DMS 273 treated with DMSO at 0.1 percent for 48 hours (cell line): ENCODE data around the gene PCIF1.
"Not testable (repeated sequence)": the region's sequence is repeated elsewhere in the genome, so short reads cannot be mapped to it uniquely, and the experiment has no call there.

ENCODE experiments used
- DNase-seq: peaks from one replicate; lab custom pipeline; 2025; lab: John Stamatoyannopoulos, UW

PCIF1 gene

GRCh38 chr20:45967551-45968080, 33.1 kb downstream of the PCIF1 start:
- no peak for DNase-seq

- no peak for DNase-seq
Observed at GRCh38 chr20:45968081-45968671, 33.7 kb downstream of the PCIF1 start.

GRCh38 chr20:45968801-45969711, 34.6 kb downstream of the PCIF1 start:
- DNase-seq = no peak

GRCh38 chr20:45969712-45970634, 35.5 kb downstream of the PCIF1 start:
- peak; percentile 52 for DNase-seq

- no peak for DNase-seq
Observed at GRCh38 chr20:45970646-45971424, 36.4 kb downstream of the PCIF1 start.

GRCh38 chr20:45971425-45971674, 36.9 kb downstream of the PCIF1 start:
- DNase-seq = no peak

GRCh38 chr20:45971675-45972499, 37.4 kb downstream of the PCIF1 start, which contains the start of gene ZNF335:
Gene ZNF335 (minus strand): TSS chr20:45972203. CDS start chr20:45971410, 793 bp downstream.
- peak; percentile 91 for DNase-seq

GRCh38 chr20:45972500-45973183, 38.2 kb downstream of the PCIF1 start:
- no peak for DNase-seq

GRCh38 chr20:45974896-45975565, 40.5 kb downstream of the PCIF1 start:
- no peak for DNase-seq

GRCh38 chr20:45975686-45976085, 41.2 kb downstream of the PCIF1 start:
- no peak for DNase-seq

- DNase-seq = no peak
Observed at GRCh38 chr20:45976086-45976485, 41.6 kb downstream of the PCIF1 start.

- no peak for DNase-seq
Observed at GRCh38 chr20:45981261-45981660, 46.8 kb downstream of the PCIF1 start.

GRCh38 chr20:45983279-45983743, 48.8 kb downstream of the PCIF1 start:
- DNase-seq = no peak

- peak; percentile 25 for DNase-seq
Observed at GRCh38 chr20:45985573-45985972, 51.1 kb downstream of the PCIF1 start.

GRCh38 chr20:45987108-45987780, 52.8 kb downstream of the PCIF1 start:
- peak; percentile 39 for DNase-seq

- not testable (repeated sequence) for DNase-seq
Observed at GRCh38 chr20:45988830-45989229, 54.3 kb downstream of the PCIF1 start.

- no peak for DNase-seq
Observed at GRCh38 chr20:45991616-45992015, 57.1 kb downstream of the PCIF1 start.

- no peak for DNase-seq
Observed at GRCh38 chr20:45993197-45993951, 58.9 kb downstream of the PCIF1 start.
